IMR-90 (cell line): Measurements from ENCODE around the gene STEAP1. TPM values are rescaled to one million over a fixed set of nuclear protein-coding genes. Genes with fewer than 3 reads are reported as not detected.

Experiments
- ATAC-seq: fragments of 200-7000 bp; cut with Tn5 transposase; 2 replicates; pipeline ENCODE4 v1.9.1; 2020; ENCODE audit warnings: low read depth, mild to moderate bottlenecking, moderate library complexity
- BruUV-seq: library from RNA; stranded (reverse); fragments of 400-500 nt; replicated peaks from 2 replicates; lab custom pipeline; 2021; lab: Mats Ljungman, UMichigan
- CTCF ChIA-PET: fragments of 300-600 bp; formaldehyde crosslinking; extraction: SDS; loops from one replicate; lab custom pipeline; 2021; ENCODE audit warnings: antibody characterized with exemption; lab: Yijun Ruan, JAX
- POLR2A ChIA-PET: fragments of 300-600 bp; sonication (Branson Sonifier 250); formaldehyde crosslinking; loops from one replicate; lab custom pipeline; 2022; ENCODE audit warnings: antibody characterized with exemption; ENCODE audit not compliant: unreplicated experiment; lab: Charles Lee
- DNase-seq: peaks from one replicate; pipeline ENCODE4 v3.0.0; 2013
- H2AFZ ChIP-seq: replicated peaks from 2 replicates; pipeline ENCODE3; 2013; ENCODE audit warnings: low read length, mild to moderate bottlenecking; ENCODE audit not compliant: poor library complexity
- H2AK5ac ChIP-seq: 2 replicates; pipeline ENCODE4 v1.6.1; 2013; ENCODE audit warnings: low read depth, low read length, inconsistent platforms
- H2AK9ac ChIP-seq: replicated peaks from 2 replicates; pipeline ENCODE3; 2013; ENCODE audit warnings: mild to moderate bottlenecking, low read depth, low read length, moderate library complexity; ENCODE audit not compliant: poor library complexity
- H2BK120ac ChIP-seq: 2 replicates; pipeline ENCODE4 v1.6.1; 2013; ENCODE audit warnings: low read depth, low read length, inconsistent platforms
- H2BK15ac ChIP-seq: 3 replicates; pipeline ENCODE4 v1.6.1; 2013; ENCODE audit warnings: low read depth, low read length, inconsistent platforms
- H2BK20ac ChIP-seq: 2 replicates; pipeline ENCODE4 v1.6.1; 2013; ENCODE audit warnings: low read depth, mild to moderate bottlenecking, inconsistent platforms, low read length, moderate library complexity
- H2BK5ac ChIP-seq: 2 replicates; pipeline ENCODE4 v1.6.1; 2013; ENCODE audit warnings: mild to moderate bottlenecking, low read depth, low read length, inconsistent platforms; ENCODE audit not compliant: poor library complexity, severe bottlenecking
- H3K14ac ChIP-seq: replicated peaks from 2 replicates; pipeline ENCODE4 v1.6.1; 2013; ENCODE audit warnings: low read depth, low read length, inconsistent platforms
- H3K18ac ChIP-seq: 2 replicates; pipeline ENCODE4 v1.6.1; 2013; ENCODE audit warnings: low read depth, low read length, control low read depth
- H3K23ac ChIP-seq: 2 replicates; pipeline ENCODE4 v1.6.1; 2013; ENCODE audit warnings: low read depth, low read length, inconsistent platforms
- H3K27ac ChIP-seq: 2 replicates; pipeline ENCODE4 v1.5.1; 2013; ENCODE audit warnings: mild to moderate bottlenecking, control low read depth, low read length; ENCODE audit not compliant: insufficient read depth
- H3K27me3 ChIP-seq: 2 replicates; pipeline ENCODE4 v1.6.1; 2013; ENCODE audit warnings: low read length; ENCODE audit not compliant: control insufficient read depth, insufficient read depth
- H3K36me3 ChIP-seq: 2 replicates; pipeline ENCODE4 v1.6.1; 2013; ENCODE audit warnings: low read length, mixed read lengths; ENCODE audit not compliant: control insufficient read depth, insufficient read depth
- H3K4ac ChIP-seq: 2 replicates; pipeline ENCODE4 v1.6.1; 2013; ENCODE audit warnings: low read depth, low read length, inconsistent platforms
- H3K4me1 ChIP-seq: 2 replicates; pipeline ENCODE4 v1.6.1; 2013; ENCODE audit warnings: low read length, mixed read lengths; ENCODE audit not compliant: control insufficient read depth, insufficient read depth
- H3K4me2 ChIP-seq: 2 replicates; pipeline ENCODE4 v1.6.1; 2013; ENCODE audit warnings: low read depth, mild to moderate bottlenecking, control low read depth, low read length, moderate library complexity
- H3K4me3 ChIP-seq: 2 replicates; pipeline ENCODE4 v1.5.1; 2013; ENCODE audit warnings: low read depth, mild to moderate bottlenecking, control low read depth, low read length, moderate library complexity; ENCODE audit not compliant: insufficient read depth
- H3K56ac ChIP-seq: 2 replicates; pipeline ENCODE4 v1.6.1; 2013; ENCODE audit warnings: low read length, inconsistent platforms; ENCODE audit not compliant: insufficient read depth; ENCODE audit errors: extremely low read depth
- H3K79me1 ChIP-seq, 2 experiments: 2 replicates each; pipeline ENCODE4 v1.6.1; 2013; ENCODE audit warnings: low read length in 2 of 2, inconsistent platforms in 1 of 2, low read depth in 1 of 2
- H3K9ac ChIP-seq: 2 replicates; pipeline ENCODE4 v1.6.1; 2013; ENCODE audit warnings: low read depth, low read length, control low read depth
- H3K9me1 ChIP-seq: 2 replicates; pipeline ENCODE4 v1.6.1; 2013; ENCODE audit warnings: low read length, inconsistent platforms; ENCODE audit not compliant: insufficient read depth
- H3K9me3 ChIP-seq: 2 replicates; pipeline ENCODE4 v1.6.1; 2013; ENCODE audit warnings: low read length; ENCODE audit not compliant: control insufficient read depth, insufficient read depth
- H4K20me1 ChIP-seq: 2 replicates; pipeline ENCODE4 v1.6.1; 2013; ENCODE audit warnings: low read length, inconsistent platforms; ENCODE audit not compliant: insufficient read depth
- H4K5ac ChIP-seq: 2 replicates; pipeline ENCODE4 v1.6.1; 2013; ENCODE audit warnings: mild to moderate bottlenecking, low read depth, low read length, control low read depth
- H4K8ac ChIP-seq, 2 experiments: 2 replicates each; pipeline ENCODE4 v1.6.1; 2013; ENCODE audit warnings: low read depth in 2 of 2, low read length in 2 of 2, control low read depth in 1 of 2, inconsistent platforms in 1 of 2
- H4K91ac ChIP-seq: 2 replicates; pipeline ENCODE4 v1.6.1; 2013; ENCODE audit warnings: low read depth, low read length, inconsistent platforms; ENCODE audit not compliant: insufficient read depth
- BHLHE40 ChIP-seq: fragments of 150-350 bp; IDR thresholded peaks from 2 replicates; pipeline ENCODE4 v1.6.1; 2016; ENCODE audit warnings: mild to moderate bottlenecking, low read depth, low read length
- CEBPB ChIP-seq: IDR thresholded peaks from 2 replicates; pipeline ENCODE4 v1.6.1; 2012; ENCODE audit warnings: low read depth, low read length, improper control_type of control experiment
- CHD1 ChIP-seq: IDR thresholded peaks from 2 replicates; pipeline ENCODE4 v1.6.1; 2012; ENCODE audit warnings: low read depth, low read length, improper control_type of control experiment
- CTCF ChIP-seq: conservative IDR thresholded peaks from 2 replicates; pipeline ENCODE4 v1.5.1; 2012; ENCODE audit warnings: mild to moderate bottlenecking, low read depth, low read length, improper control_type of control experiment
- ELK1 ChIP-seq: fragments of 150-350 bp; IDR thresholded peaks from 2 replicates; pipeline ENCODE4 v1.6.1; 2016; ENCODE audit warnings: low read depth, mild to moderate bottlenecking, low read length, moderate library complexity, borderline replicate concordance
- FOS ChIP-seq: fragments of 150-350 bp; IDR thresholded peaks from 2 replicates; pipeline ENCODE4 v1.6.1; 2016; ENCODE audit warnings: low read depth, low read length
- MAFK ChIP-seq: IDR thresholded peaks from 2 replicates; pipeline ENCODE4 v1.6.1; 2012; ENCODE audit warnings: low read depth, low read length, improper control_type of control experiment
- MAZ ChIP-seq: IDR thresholded peaks from 2 replicates; pipeline ENCODE4 v1.6.1; 2012; ENCODE audit warnings: low read depth, mild to moderate bottlenecking, low read length, improper control_type of control experiment, moderate library complexity, borderline replicate concordance
- MXI1 ChIP-seq: IDR thresholded peaks from 2 replicates; pipeline ENCODE4 v1.6.1; 2012; ENCODE audit warnings: low read depth, mild to moderate bottlenecking, low read length, moderate library complexity, borderline replicate concordance
- NFE2L2 ChIP-seq: fragments of 150-350 bp; IDR thresholded peaks from 2 replicates; pipeline ENCODE4 v1.6.1; 2016; ENCODE audit warnings: low read depth, mild to moderate bottlenecking, low read length
- POLR2A ChIP-seq: IDR thresholded peaks from 2 replicates; pipeline ENCODE4 v1.6.1; 2012; ENCODE audit warnings: mild to moderate bottlenecking, low read depth, low read length
- RAD21 ChIP-seq: IDR thresholded peaks from 2 replicates; pipeline ENCODE4 v1.6.1; 2012; ENCODE audit warnings: low read length, improper control_type of control experiment
- RCOR1 ChIP-seq: IDR thresholded peaks from 2 replicates; pipeline ENCODE4 v1.6.1; 2012; ENCODE audit warnings: mild to moderate bottlenecking, low read length, improper control_type of control experiment; ENCODE audit not compliant: insufficient replicate concordance
- RFX5 ChIP-seq: IDR thresholded peaks from 2 replicates; pipeline ENCODE4 v1.8.0; 2012; ENCODE audit warnings: low read depth, mild to moderate bottlenecking, low read length, moderate library complexity
- SMC3 ChIP-seq: fragments of 150-350 bp; IDR thresholded peaks from 2 replicates; pipeline ENCODE4 v1.6.1; 2016; ENCODE audit warnings: low read depth, mild to moderate bottlenecking, antibody characterized with exemption, low read length, moderate library complexity
- USF2 ChIP-seq: fragments of 150-350 bp; IDR thresholded peaks from 2 replicates; pipeline ENCODE4 v1.6.1; 2017; ENCODE audit warnings: mild to moderate bottlenecking, antibody characterized with exemption, low read length, low read depth
- WGBS, 2 experiments: methylation state at CpG; one replicate each; pipeline versions ENCODE4 v1.1.5 to v1.1.7; 2013; ENCODE audit warnings: missing lambda C conversion rate in 2 of 2; ENCODE audit not compliant: insufficient read length in 1 of 2; ENCODE audit errors: extremely low coverage in 2 of 2; 5-methylcytosine and 5-hydroxymethylcytosine counted together
- dilution Hi-C: fragments of 300-500 bp; cut with HindIII; formaldehyde crosslinking; loops from one replicate; pipeline ENCODE4 v1.14.3; 2018; ENCODE audit warnings: low sequenced_read_pairs; ENCODE audit not compliant: unreplicated experiment
- in situ Hi-C: fragments of 300-500 bp; cut with MboI; formaldehyde crosslinking; loops from 3 replicates; pipeline ENCODE4 v1.14.3; 2019; ENCODE audit warnings: low sequenced_read_pairs, inconsistent platforms, mixed read lengths
- intact Hi-C: fragments of 100-400 bp; cut with micrococcal nuclease; formaldehyde crosslinking; loops from 2 replicates; pipeline ENCODE4 v1.10.0; 2022
- polyA plus RNA-seq, 3 experiments: library from polyadenylated mRNA; depleted of rRNA; stranded (reverse); fragments of >200 nt; gene quantifications; 2 replicates each; pipeline ENCODE4 v1.2.3, GENCODE V29; 2012; ENCODE audit warnings: low replicate concordance in 1 of 3
- total RNA-seq: library from RNA; depleted of rRNA; stranded (reverse); fragments of >200 nt; gene quantifications from 2 replicates; pipeline ENCODE4 v1.2.3, GENCODE V29; 2012

Gene STEAP1
- total and polyA plus RNA-seq, 2 of the 4 experiments (the other 2 are of a cell fraction) = 3.9 to 5.2 TPM

- Histone ChIP-seq H3K56ac (no peak overlapping the region), H2BK5ac (no peak overlapping the region), H3K9me1 (no peaks in the 10 kb centered on the region), H3K79me1 (no peaks in the 10 kb centered on the region), H3K4me1 (no peaks in the 10 kb centered on the region), H3K23ac (no peak overlapping the region), H3K9ac (no peak overlapping the region), H4K91ac (no peak overlapping the region), H2BK20ac (no peak overlapping the region), H3K4me2 (no peak overlapping the region), H2AK9ac (no peak overlapping the region), H3K4me3 (no peak overlapping the region), H2AFZ (no peak overlapping the region), H2AK5ac (no peak overlapping the region), H3K36me3 (no peaks in the 10 kb centered on the region), H2BK120ac (no peak overlapping the region), H3K4ac (no peak overlapping the region), H3K14ac (no peak overlapping the region), H4K5ac (no peak overlapping the region), H3K27ac (no peak overlapping the region), H4K20me1 (no peaks in the 10 kb centered on the region), H3K9me3 (no peaks in the 10 kb centered on the region), H2BK15ac (no peak overlapping the region), H3K27me3 (no peaks in the 10 kb centered on the region), H4K8ac (no peak overlapping the region), H3K18ac (no peak overlapping the region)
- intact Hi-C loops = loop anchor here (2.0 kb wide), 1 partner anchor 56 kb away; the partner anchor contains the start of gene STEAP1
- DNase-seq (no peak), ATAC-seq (no peak)
- no CpG with 5 or more reads among the region's 5 CpGs for WGBS, 2 experiments
- ChIA-PET CTCF (interaction anchor here (0.9 to 1.4 kb wide), 2 partner anchors 10 to 217 kb away, joined by 3 to 5 read pairs; no protein-coding TSS in a partner anchor), POLR2A (no interaction called here)
- dilution Hi-C loops = no loop called here
- BruUV-seq = no TSS peak
- in situ Hi-C loops = no loop called here
- TF ChIP-seq SMC3 = no peak
- TF ChIP-seq POLR2A = no peak
- TF ChIP-seq CTCF = no peak
- no peak for TF ChIP-seq ELK1
- TF ChIP-seq RCOR1 = no peak
- TF ChIP-seq RAD21 = no peak
- no peak for TF ChIP-seq USF2
- no peak for TF ChIP-seq CHD1
- no peak for TF ChIP-seq BHLHE40
- TF ChIP-seq NFE2L2 = no peak
- no peak for TF ChIP-seq FOS
- no peak for TF ChIP-seq RFX5
- no peak for TF ChIP-seq MAFK
- no peak for TF ChIP-seq MXI1
- no peak for TF ChIP-seq CEBPB
- no peak for TF ChIP-seq MAZ
Observed at GRCh38 chr7:90210475-90210874, 56.2 kb downstream of the STEAP1 start.
